ENCODE data around the gene PCDHGB4. TPM values are rescaled to one million over a fixed set of nuclear protein-coding genes. Genes with fewer than 3 reads are reported as not detected.
A peak's percentile ranks its signal among the peaks of the same experiment; 100 is the strongest.
"Not testable (repeated sequence)": the region's sequence is repeated elsewhere in the genome, so short reads cannot be mapped to it uniquely, and the experiment has no call there.

PCDHGB4 gene
- total RNA-seq, 4 donors from 2014 or later = 3.1 to 14.8 (median 6.0) TPM

- H3K9me3 ChIP-seq = peaks cover 0 to 99% (median 6%) of the 10 kb centered on the region in 3 donors
- H3K36me3 ChIP-seq = peaks cover 0 to 18% of the 10 kb centered on the region in 2 donors
- H3K4me1 ChIP-seq = no peaks in the 10 kb centered on the region
- H3K27me3 ChIP-seq = no peaks in the 10 kb centered on the region
- 30 to 33% methylated on average over 23 to 24 of the region's 38 CpGs for WGBS, 2 donors (ENCODE audit: low coverage in 1 of 2)
- no peak for ATAC-seq
- TF ChIP-seq POLR2A (IDR thresholded peaks at IDR 0.05) (no peak), EP300 (IDR thresholded peaks at IDR 0.05) (no peak), CTCF (IDR thresholded peaks at IDR 0.05) (no peak), POLR2AphosphoS5 (IDR thresholded peaks at IDR 0.05) (no peak)
- no peak within 1 kb of the TSS for H3K4me3 ChIP-seq
- no peak within 1 kb of the TSS for H3K27ac ChIP-seq
These were observed 5.1 kb downstream of the PCDHGB4 start, which contains the start of gene PCDHGA8 for GRCh38 chr5:141392429-141393198. PCDHGA8 (plus strand) TSS chr5:141392633; CDS start chr5:141392814, 181 bp downstream.

- ATAC-seq = no peak
- no peak for TF ChIP-seq POLR2AphosphoS5 (IDR thresholded peaks at IDR 0.05)
- no peak for TF ChIP-seq EP300 (IDR thresholded peaks at IDR 0.05)
- no peak for TF ChIP-seq CTCF (IDR thresholded peaks at IDR 0.05)
- TF ChIP-seq POLR2A (IDR thresholded peaks at IDR 0.05) = no peak
- WGBS, 2 donors (ENCODE audit: low coverage in 1 of 2) = 37 to 63% methylated on average over 4 to 10 of the region's 21 CpGs
These were observed 5.8 kb downstream of the PCDHGB4 start for GRCh38 chr5:141393267-141393666.

GRCh38 chr5:141394401-141395187, 7.1 kb downstream of the PCDHGB4 start:
- not testable (repeated sequence) for H3K27me3 ChIP-seq, H3K27ac ChIP-seq, H3K4me3 ChIP-seq, H3K4me1 ChIP-seq, ATAC-seq
- H3K36me3 ChIP-seq = peaks cover 0 to 17% of the 10 kb centered on the region in 2 donors
- 28 to 36% methylated on average over 8 to 9 of the region's 53 CpGs for WGBS, 2 donors (ENCODE audit: low coverage in 1 of 2)
- H3K9me3 ChIP-seq = peaks cover 0 to 98% (median 6%) of the 10 kb centered on the region in 3 donors

More at GRCh38 chr5:141393267-141393666, 5.8 kb downstream of the PCDHGB4 start:
- no peak overlapping the region for H3K27ac ChIP-seq
- H3K4me1 ChIP-seq = no peaks in the 10 kb centered on the region
- peaks cover 0 to 18% of the 10 kb centered on the region in 2 donors for H3K36me3 ChIP-seq
- H3K4me3 ChIP-seq = no peak overlapping the region
- H3K9me3 ChIP-seq = peaks cover 0 to 98% (median 6%) of the 10 kb centered on the region in 3 donors
- H3K27me3 ChIP-seq = no peaks in the 10 kb centered on the region

GRCh38 chr5:141397756-141398551, 10.5 kb downstream of the PCDHGB4 start, which contains the start of gene PCDHGB5:
PCDHGB5 (plus strand) TSS chr5:141397947; CDS start chr5:141398128, 181 bp downstream.
- peak in 2 of 4 experiments; percentile 35 to 52 for TF ChIP-seq CTCF (IDR thresholded peaks at IDR 0.05)

GRCh38 chr5:141398608-141399007, 11.1 kb downstream of the PCDHGB4 start:
- TF ChIP-seq POLR2AphosphoS5 (IDR thresholded peaks at IDR 0.05) (no peak), CTCF (IDR thresholded peaks at IDR 0.05) (no peak), EP300 (IDR thresholded peaks at IDR 0.05) (no peak), POLR2A (IDR thresholded peaks at IDR 0.05) (no peak)
- H3K9me3 ChIP-seq = peaks cover 3 to 96% (median 6%) of the 10 kb centered on the region in 3 donors
- H3K4me3 ChIP-seq = no peak overlapping the region
- peaks cover 0 to 5% of the 10 kb centered on the region in 2 donors for H3K36me3 ChIP-seq
- 20 to 23% methylated on average over 9 to 12 of the region's 15 CpGs for WGBS, 2 donors (ENCODE audit: low coverage in 1 of 2)
- peaks cover 0 to 4% (median 0%) of the 10 kb centered on the region in 3 donors for H3K4me1 ChIP-seq
- H3K27me3 ChIP-seq = peaks cover 8% of the 10 kb centered on the region
- no peak overlapping the region for H3K27ac ChIP-seq
- no peak for ATAC-seq

More at GRCh38 chr5:141397756-141398551, 10.5 kb downstream of the PCDHGB4 start, which contains the start of gene PCDHGB5:
- not testable (repeated sequence) for H3K36me3 ChIP-seq, H3K27ac ChIP-seq, H3K4me1 ChIP-seq, ATAC-seq, H3K27me3 ChIP-seq
- peak within 1 kb of the TSS in 1 of 2 donors; percentile 35 for H3K4me3 ChIP-seq
- 5 to 12% methylated on average over 9 to 10 of the region's 43 CpGs for WGBS, 2 donors (ENCODE audit: low coverage in 1 of 2)
- peaks cover 3 to 96% (median 7%) of the 10 kb centered on the region in 3 donors for H3K9me3 ChIP-seq
